Measurements from ENCODE around the gene CDC42BPA.
"Not testable (repeated sequence)": the region's sequence is repeated elsewhere in the genome, so short reads cannot be mapped to it uniquely, and the experiment has no call there.

The CDC42BPA gene

DNA sequence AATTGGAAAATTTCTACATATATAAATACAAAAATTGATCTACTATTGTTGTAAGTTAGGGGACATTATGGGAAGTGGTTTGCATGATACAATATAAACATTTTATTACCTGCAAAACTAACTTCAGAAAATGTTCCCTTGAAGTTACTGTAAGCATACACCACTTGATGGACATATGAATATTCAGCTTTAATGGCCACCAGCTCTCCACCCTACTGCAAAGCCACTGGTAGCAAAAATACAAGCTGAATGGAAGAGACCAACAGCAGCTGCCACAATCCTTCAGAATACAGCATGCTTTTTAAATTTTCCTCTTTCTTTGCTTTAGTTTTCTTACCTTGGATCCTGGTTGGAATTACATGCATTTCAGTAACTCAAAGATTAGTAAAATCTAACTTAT lies 308.4 kb downstream of the CDC42BPA start:
- H3K9me3 ChIP-seq (ENCODE audit: low read depth, low read length): no peaks in the 10 kb centered on the region
- no peak for TF ChIP-seq POLR2AphosphoS5 (IDR thresholded peaks at IDR 0.05; ENCODE audit: borderline replicate concordance, low read depth, low read length)
- TF ChIP-seq EZH2 (IDR thresholded peaks at IDR 0.05): no peak
- no peak overlapping the region for H3K27ac ChIP-seq
- no peak for DNase-seq (ENCODE audit: low read depth, low spot score)
- no peak overlapping the region for H3K9ac ChIP-seq (ENCODE audit: insufficient read length)
- H3K4me3 ChIP-seq: no peak overlapping the region
- peaks cover 5% of the 10 kb centered on the region; the same call in 1 of the 2 replicates for H3K36me3 ChIP-seq (ENCODE audit: insufficient read depth, low read length)

DNA sequence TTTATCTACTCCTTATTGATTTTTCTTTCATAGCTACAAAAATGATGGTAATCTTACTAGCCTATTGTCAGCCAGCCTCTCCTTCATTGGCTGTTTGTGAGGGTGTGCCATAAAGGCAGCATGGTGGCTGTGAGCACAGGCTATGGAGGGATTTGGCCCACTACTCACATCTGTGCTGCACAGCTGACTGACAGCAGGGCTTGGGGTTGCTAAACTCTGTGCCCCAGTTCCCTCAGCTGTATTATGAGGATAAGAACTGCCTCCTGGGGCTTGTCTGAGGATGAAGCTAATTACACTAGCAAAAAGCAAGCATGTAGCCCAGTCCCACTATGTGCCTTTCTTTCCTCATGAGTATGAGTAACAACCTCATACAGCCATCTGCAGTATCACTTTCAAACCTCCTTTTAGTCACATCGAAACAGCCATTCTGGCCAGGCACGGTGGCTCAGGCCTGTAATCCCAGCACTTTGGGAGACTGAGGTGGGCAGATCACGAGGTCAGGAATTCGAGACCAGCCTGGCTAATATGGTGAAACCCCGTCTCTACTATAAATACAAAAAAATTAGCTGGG lies 312.0 kb downstream of the CDC42BPA start:
- Histone ChIP-seq H3K9ac (ENCODE audit: insufficient read length) (no peak overlapping the region), H3K36me3 (ENCODE audit: insufficient read depth, low read length) (peaks cover 9% of the 10 kb centered on the region; the same call in 1 of the 2 replicates), H3K4me3 (no peak overlapping the region), H3K9me3 (ENCODE audit: low read depth, low read length) (no peaks in the 10 kb centered on the region), H3K27ac (no peak overlapping the region)
- no peak for DNase-seq (ENCODE audit: low read depth, low spot score)
- TF ChIP-seq POLR2AphosphoS5 (IDR thresholded peaks at IDR 0.05; ENCODE audit: borderline replicate concordance, low read depth, low read length): no peak
- TF ChIP-seq FOXP2 (optimal IDR thresholded peaks at IDR 0.05; ENCODE audit: control extremely low read depth, extremely low read length, insufficient read depth): no peak
- TF ChIP-seq EZH2 (IDR thresholded peaks at IDR 0.05): no peak

DNA sequence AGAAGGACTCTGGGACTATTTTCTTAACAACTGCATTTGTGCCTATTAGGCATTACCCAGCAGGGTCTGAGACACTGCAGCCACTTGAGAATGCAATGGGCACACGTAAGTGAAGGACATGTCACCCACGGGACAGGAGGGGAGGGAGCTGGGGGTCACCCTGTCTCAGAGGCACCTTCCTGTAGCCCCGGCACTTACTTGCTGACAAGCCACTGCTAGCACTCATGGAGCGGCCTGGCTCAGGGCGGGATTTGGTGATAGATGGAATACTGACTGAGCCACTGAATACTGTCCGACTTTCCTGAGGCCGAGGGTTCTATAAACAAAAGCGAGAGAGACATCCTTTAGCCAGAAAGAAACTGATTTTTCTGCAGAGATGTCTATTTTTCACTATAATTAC lies 313.5 kb downstream of the CDC42BPA start:
- Histone ChIP-seq H3K4me3 (no peak overlapping the region), H3K9ac (ENCODE audit: insufficient read length) (no peak overlapping the region), H3K36me3 (ENCODE audit: insufficient read depth, low read length) (peaks cover 4% of the 10 kb centered on the region; the same call in 1 of the 2 replicates), H3K27ac (no peak overlapping the region), H3K9me3 (ENCODE audit: low read depth, low read length) (peaks cover 3% of the 10 kb centered on the region; the same call in 1 of the 2 replicates)
- DNase-seq (ENCODE audit: low read depth, low spot score): no peak
- TF ChIP-seq EZH2 (IDR thresholded peaks at IDR 0.05) (no peak), FOXP2 (optimal IDR thresholded peaks at IDR 0.05; ENCODE audit: control extremely low read depth, extremely low read length, insufficient read depth) (no peak), POLR2AphosphoS5 (IDR thresholded peaks at IDR 0.05; ENCODE audit: borderline replicate concordance, low read depth, low read length) (no peak)

DNA sequence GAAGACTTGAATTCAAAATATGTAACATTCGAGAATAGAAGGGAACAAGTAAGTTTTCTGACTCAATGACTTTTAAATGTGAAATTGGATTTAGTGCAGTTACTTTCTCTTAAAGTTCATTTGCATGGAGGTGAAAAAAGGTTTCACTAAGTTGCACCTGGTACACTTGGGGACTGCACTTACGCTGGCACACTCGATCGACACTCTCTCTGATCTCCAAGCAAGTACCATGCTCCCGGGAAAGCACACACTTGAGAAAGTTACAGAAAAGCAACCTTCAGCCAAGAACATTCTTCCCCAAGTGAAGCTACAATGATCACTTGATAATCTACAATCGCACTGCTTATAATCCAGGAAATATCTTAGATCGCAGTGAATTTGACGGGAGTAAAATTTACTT lies 315.1 kb downstream of the CDC42BPA start:
- Histone ChIP-seq H3K9me3 (ENCODE audit: low read depth, low read length) (peaks cover 3% of the 10 kb centered on the region; the same call in 1 of the 2 replicates), H3K27ac (no peak overlapping the region), H3K4me3 (no peak overlapping the region), H3K36me3 (ENCODE audit: insufficient read depth, low read length) (peaks cover 4% of the 10 kb centered on the region; the same call in 1 of the 2 replicates), H3K9ac (ENCODE audit: insufficient read length) (no peak overlapping the region)
- TF ChIP-seq EZH2 (IDR thresholded peaks at IDR 0.05): no peak
- no peak for TF ChIP-seq POLR2AphosphoS5 (IDR thresholded peaks at IDR 0.05; ENCODE audit: borderline replicate concordance, low read depth, low read length)
- no peak for TF ChIP-seq FOXP2 (optimal IDR thresholded peaks at IDR 0.05; ENCODE audit: control extremely low read depth, extremely low read length, insufficient read depth)
- no peak for DNase-seq (ENCODE audit: low read depth, low spot score)

DNA sequence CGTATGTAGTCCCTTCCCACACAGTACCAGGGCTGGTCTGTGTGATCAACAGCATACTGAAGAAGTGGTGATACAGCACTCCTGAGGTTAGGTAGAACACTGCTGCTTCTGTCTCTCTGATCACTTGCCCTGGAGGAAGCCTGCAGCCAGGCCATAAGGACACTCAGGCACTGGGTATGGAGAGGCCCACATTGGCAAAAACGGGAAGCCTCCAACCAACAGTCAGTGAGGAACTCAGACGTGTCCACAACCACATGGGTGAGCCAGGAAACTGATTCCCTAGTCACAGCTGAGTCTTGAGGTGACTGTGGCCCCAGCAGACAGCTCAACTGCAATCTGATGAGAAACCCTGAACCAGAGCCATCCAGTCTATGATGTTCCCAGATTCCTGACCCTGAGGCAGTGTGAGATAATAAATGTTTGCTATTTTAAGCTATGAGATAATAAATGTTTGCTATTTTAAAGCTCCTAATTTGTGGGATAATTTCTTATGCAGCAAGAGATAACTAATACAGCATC lies 315.7 kb downstream of the CDC42BPA start:
- Histone ChIP-seq H3K4me3 (no peak overlapping the region), H3K36me3 (ENCODE audit: insufficient read depth, low read length) (peaks cover 4% of the 10 kb centered on the region; the same call in 1 of the 2 replicates), H3K9me3 (ENCODE audit: low read depth, low read length) (peaks cover 3% of the 10 kb centered on the region; the same call in 1 of the 2 replicates), H3K9ac (ENCODE audit: insufficient read length) (no peak overlapping the region), H3K27ac (no peak overlapping the region)
- DNase-seq (ENCODE audit: low read depth, low spot score): no peak
- TF ChIP-seq EZH2 (IDR thresholded peaks at IDR 0.05) (no peak), FOXP2 (optimal IDR thresholded peaks at IDR 0.05; ENCODE audit: control extremely low read depth, extremely low read length, insufficient read depth) (no peak), POLR2AphosphoS5 (IDR thresholded peaks at IDR 0.05; ENCODE audit: borderline replicate concordance, low read depth, low read length) (no peak)

DNA sequence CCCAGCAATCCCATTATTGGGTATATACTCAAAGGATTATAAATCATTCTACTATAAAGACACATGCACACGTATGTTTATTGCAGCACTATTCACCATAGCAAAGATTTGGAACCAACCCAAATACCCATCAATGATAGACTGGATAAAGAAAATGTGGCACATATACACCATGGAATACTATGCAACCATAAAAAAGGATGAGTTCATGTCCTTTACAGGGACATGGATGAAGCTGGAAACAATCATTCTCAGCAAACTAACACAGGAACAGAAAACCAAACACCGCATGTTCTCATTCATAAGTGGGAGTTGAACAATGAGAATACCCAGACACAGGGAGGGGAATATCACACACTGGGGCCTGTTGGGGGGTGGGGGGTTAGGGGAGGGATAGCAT lies 318.7 kb downstream of the CDC42BPA start:
- not testable (repeated sequence) for DNase-seq (ENCODE audit: low read depth, low spot score); H3K9ac ChIP-seq (ENCODE audit: insufficient read length); H3K9me3 ChIP-seq (ENCODE audit: low read depth, low read length); H3K36me3 ChIP-seq (ENCODE audit: insufficient read depth, low read length); H3K27ac ChIP-seq; H3K4me3 ChIP-seq

DNA sequence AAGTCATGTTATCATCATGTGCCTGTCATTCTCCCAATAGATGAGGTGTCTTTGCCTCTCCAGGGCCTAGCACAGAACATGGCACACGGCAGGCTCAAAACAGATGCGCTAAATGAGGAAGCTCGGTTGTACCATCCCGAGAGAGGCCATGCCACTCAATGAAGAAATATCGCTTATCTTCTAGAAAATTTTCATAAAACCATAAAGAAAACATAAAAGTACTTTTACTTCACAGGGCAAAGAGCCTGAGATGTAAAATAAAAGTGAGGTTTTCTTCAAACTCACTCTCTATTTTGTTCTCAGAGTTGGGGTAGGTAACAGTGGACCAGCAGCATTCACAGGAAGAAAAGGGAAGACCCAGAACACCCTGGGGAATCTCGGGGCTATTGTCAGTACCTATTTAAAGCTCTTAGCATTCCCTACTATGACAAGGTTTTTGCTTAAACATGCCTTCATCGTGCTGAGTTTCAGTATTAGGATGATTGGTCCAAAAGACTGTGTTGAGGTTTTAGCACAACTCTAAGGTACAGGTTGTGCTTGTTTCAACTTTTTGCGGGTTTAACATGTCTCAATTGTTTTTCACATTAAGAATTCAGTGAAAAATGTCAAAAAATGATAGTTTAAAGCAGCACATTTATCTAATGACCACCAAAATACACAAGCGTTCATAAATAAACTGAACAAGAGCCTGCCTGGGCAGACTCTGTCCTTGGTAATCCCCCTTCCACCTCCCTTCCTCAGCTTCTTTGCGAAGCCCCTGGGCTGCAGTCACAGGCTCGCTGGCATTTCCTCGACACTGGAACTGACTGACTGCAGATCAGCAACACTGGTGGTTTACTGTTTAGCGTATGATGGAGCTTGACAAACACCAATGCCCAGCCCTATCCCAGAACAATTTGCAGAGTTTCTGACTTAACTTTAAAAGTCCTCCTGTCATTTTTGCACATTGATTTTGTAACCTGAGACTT lies 322.6 kb downstream of the CDC42BPA start:
- TF ChIP-seq FOXP2 (optimal IDR thresholded peaks at IDR 0.05; ENCODE audit: control extremely low read depth, extremely low read length, insufficient read depth): no peak
- TF ChIP-seq POLR2AphosphoS5 (IDR thresholded peaks at IDR 0.05; ENCODE audit: borderline replicate concordance, low read depth, low read length): no peak
- TF ChIP-seq EZH2 (IDR thresholded peaks at IDR 0.05): no peak
- H3K9me3 ChIP-seq (ENCODE audit: low read depth, low read length): peaks cover 3% of the 10 kb centered on the region; the same call in 1 of the 2 replicates
- H3K4me3 ChIP-seq: no peak overlapping the region
- H3K36me3 ChIP-seq (ENCODE audit: insufficient read depth, low read length): no peaks in the 10 kb centered on the region
- H3K27ac ChIP-seq: no peak overlapping the region
- no peak for DNase-seq (ENCODE audit: low read depth, low spot score)
- no peak overlapping the region for H3K9ac ChIP-seq (ENCODE audit: insufficient read length)

DNA sequence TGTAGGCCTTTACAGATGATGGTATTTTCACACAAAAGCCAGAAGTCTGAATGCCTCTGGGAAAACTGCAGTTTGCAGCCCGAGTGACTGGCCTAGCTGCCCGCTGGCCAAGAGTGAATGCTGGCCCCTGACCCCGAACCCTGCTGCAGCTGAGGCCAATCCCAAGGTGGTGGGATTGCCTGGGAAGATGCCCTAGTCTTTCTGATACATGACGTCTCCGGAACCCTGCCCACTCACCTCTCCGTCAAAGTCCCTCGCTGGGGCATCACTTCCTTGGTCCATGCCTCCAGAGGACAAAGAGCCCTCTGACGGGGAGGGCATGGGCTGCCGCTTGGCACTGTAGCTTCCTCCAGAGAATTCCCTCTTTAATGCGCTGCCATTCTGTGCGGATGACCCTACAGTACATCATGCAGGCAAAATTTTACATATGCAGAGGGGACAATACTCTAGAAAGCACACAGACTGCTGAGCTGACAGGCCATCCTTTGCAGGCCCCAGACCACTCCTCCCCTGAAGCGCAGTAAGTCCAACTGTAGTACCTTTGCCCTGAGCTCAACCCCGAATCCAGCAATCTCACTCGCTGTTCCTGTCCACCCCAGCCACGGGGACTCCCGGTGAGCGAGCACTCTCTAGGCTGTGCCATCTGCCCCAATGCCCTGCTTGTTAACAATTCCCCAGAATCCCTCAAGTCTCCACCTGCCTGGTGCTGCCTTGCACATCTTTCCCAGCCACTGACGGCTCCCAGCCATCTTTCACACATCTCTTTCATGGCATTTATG lies 323.5 kb downstream of the CDC42BPA start:
- Histone ChIP-seq H3K9me3 (ENCODE audit: low read depth, low read length) (no peaks in the 10 kb centered on the region), H3K4me3 (no peak overlapping the region), H3K27ac (no peak overlapping the region), H3K9ac (ENCODE audit: insufficient read length) (no peak overlapping the region), H3K36me3 (ENCODE audit: insufficient read depth, low read length) (no peaks in the 10 kb centered on the region)
- TF ChIP-seq FOXP2 (optimal IDR thresholded peaks at IDR 0.05; ENCODE audit: control extremely low read depth, extremely low read length, insufficient read depth): no peak
- TF ChIP-seq POLR2AphosphoS5 (IDR thresholded peaks at IDR 0.05; ENCODE audit: borderline replicate concordance, low read depth, low read length): no peak
- no peak for TF ChIP-seq EZH2 (IDR thresholded peaks at IDR 0.05)
- DNase-seq (ENCODE audit: low read depth, low spot score): no peak

Measured in SK-N-MC (cell line).